Gastroesophageal sphincter (tissue), 3 donors: Measurements from ENCODE around the gene PABPN1L.

Experiments
- EP300 ChIP-seq: sonication (generic); formaldehyde crosslinking; IDR thresholded peaks from one replicate; pipeline ENCODE4 v1.6.1; 2017; ENCODE audit warnings: antibody characterized with exemption, mild to moderate bottlenecking
- POLR2A ChIP-seq, 2 donors: fragments of 450-650 bp; IDR thresholded peaks; one replicate each; pipeline ENCODE4 v1.6.1; 2017; ENCODE audit warnings: antibody characterized with exemption in 2 of 2, mild to moderate bottlenecking in 2 of 2, moderate library complexity in 1 of 2
- POLR2AphosphoS5 ChIP-seq: sonication (generic); formaldehyde crosslinking; IDR thresholded peaks from one replicate; pipeline ENCODE4 v1.6.1; 2017; ENCODE audit warnings: antibody characterized with exemption
- TF ChIP-seq, protein P1 (sequence below), 4 experiments: fragments of 200-600 bp in 2 of 4; fragments of 450-650 bp in 2 of 4; sonication (generic) in 1 of 4; IDR thresholded peaks; one replicate each; pipeline ENCODE4 v1.5.1; 2017 to 2019; ENCODE audit warnings: antibody characterized with exemption in 4 of 4, mild to moderate bottlenecking in 2 of 4, moderate library complexity in 2 of 4

DNA sequence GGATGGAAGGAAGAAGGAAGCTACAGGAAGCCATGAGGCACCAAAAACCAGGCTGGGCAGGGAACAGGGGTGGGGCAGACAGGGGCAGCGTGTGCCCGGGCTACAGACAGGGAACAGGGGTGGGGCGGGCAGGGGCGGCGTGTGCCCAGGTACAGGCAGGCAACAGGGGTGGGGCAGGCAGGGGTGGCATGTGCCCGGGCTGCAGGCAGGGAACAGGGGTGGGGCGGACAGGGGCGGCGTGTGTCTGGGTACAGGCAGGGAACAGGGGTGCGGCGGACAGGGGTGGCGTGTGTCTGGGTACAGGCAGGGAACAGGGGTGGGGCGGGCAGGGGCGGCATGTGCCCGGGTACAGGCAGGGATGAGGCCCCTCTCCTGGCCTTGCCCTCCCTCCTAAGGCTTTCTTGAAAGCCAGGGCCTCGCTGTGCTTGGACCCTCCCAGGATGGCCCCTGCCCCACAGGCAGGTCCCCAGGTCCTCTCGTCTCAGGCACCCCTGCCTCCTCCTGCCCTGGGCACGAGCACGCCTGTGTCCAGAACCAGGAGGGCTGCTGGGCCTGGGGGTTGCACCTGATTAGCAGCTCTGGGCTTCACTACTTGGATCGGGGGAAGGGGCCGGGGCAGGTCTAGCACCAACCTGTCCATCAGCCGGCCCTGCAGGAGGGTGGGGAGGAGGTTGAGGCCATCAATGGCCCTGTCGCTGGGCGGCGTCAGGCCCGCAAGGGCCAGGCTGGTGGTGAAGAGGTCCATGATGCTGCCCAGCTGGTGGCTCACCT lies 40.2 kb downstream of the PABPN1L start:
- TF ChIP-seq, protein P1, sequence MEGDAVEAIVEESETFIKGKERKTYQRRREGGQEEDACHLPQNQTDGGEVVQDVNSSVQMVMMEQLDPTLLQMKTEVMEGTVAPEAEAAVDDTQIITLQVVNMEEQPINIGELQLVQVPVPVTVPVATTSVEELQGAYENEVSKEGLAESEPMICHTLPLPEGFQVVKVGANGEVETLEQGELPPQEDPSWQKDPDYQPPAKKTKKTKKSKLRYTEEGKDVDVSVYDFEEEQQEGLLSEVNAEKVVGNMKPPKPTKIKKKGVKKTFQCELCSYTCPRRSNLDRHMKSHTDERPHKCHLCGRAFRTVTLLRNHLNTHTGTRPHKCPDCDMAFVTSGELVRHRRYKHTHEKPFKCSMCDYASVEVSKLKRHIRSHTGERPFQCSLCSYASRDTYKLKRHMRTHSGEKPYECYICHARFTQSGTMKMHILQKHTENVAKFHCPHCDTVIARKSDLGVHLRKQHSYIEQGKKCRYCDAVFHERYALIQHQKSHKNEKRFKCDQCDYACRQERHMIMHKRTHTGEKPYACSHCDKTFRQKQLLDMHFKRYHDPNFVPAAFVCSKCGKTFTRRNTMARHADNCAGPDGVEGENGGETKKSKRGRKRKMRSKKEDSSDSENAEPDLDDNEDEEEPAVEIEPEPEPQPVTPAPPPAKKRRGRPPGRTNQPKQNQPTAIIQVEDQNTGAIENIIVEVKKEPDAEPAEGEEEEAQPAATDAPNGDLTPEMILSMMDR (IDR thresholded peaks at IDR 0.05) = no peak
- TF ChIP-seq EP300 (no peak), POLR2A (IDR thresholded peaks at IDR 0.05) (no peak), POLR2AphosphoS5 (no peak)
